Measurements from ENCODE around the gene MUC20. TPM values are rescaled to one million over a fixed set of nuclear protein-coding genes. Genes with fewer than 3 reads are reported as not detected.
"Not testable (repeated sequence)": the region's sequence is repeated elsewhere in the genome, so short reads cannot be mapped to it uniquely, and the experiment has no call there.

MUC20 gene
- 1 to 10 TPM; 2.4 to 3.5 TPM for total RNA-seq

GRCh38 chr3:195720831-195721506, at the start of gene MUC20:
Gene MUC20, plus strand, starts transcription at chr3:195720978. Its CDS starts 30 bp downstream, at chr3:195721008.
- H3K9me3 Mint-ChIP-seq; H3K27me3 Mint-ChIP-seq; H3K36me3 Mint-ChIP-seq; DNase-seq (ENCODE audit: low spot score); H3K27ac Mint-ChIP-seq; H3K4me3 Mint-ChIP-seq; H3K4me1 Mint-ChIP-seq (ENCODE audit: low read depth in 2 of 2): not testable (repeated sequence)
- peak; percentile 32 to 44 for ATAC-seq

GRCh38 chr3:195671283-195671682, 49.5 kb upstream of the MUC20 start:
- not testable (repeated sequence) for H3K27ac Mint-ChIP-seq; H3K9me3 Mint-ChIP-seq; DNase-seq (ENCODE audit: low spot score); H3K4me3 Mint-ChIP-seq; H3K4me1 Mint-ChIP-seq (ENCODE audit: low read depth in 2 of 2); H3K36me3 Mint-ChIP-seq; H3K27me3 Mint-ChIP-seq
- peak in 1 of 2 donors; percentile 11 for ATAC-seq

- H3K4me3 Mint-ChIP-seq; H3K9me3 Mint-ChIP-seq; H3K27me3 Mint-ChIP-seq; DNase-seq (ENCODE audit: low spot score); H3K27ac Mint-ChIP-seq; H3K4me1 Mint-ChIP-seq (ENCODE audit: low read depth in 2 of 2); ATAC-seq; H3K36me3 Mint-ChIP-seq: not testable (repeated sequence)
These were observed 47.1 kb upstream of the MUC20 start for GRCh38 chr3:195673711-195674110.

GRCh38 chr3:195678391-195679015, 42.3 kb upstream of the MUC20 start:
- H3K4me3 Mint-ChIP-seq; H3K9me3 Mint-ChIP-seq; H3K4me1 Mint-ChIP-seq (ENCODE audit: low read depth in 2 of 2); ATAC-seq; H3K27me3 Mint-ChIP-seq; H3K27ac Mint-ChIP-seq: not testable (repeated sequence)
- H3K36me3 Mint-ChIP-seq, result peaks cover 18% of the 10 kb centered on the region
- peak; percentile 50 for DNase-seq (ENCODE audit: low spot score)

GRCh38 chr3:195680690-195681089, 40.1 kb upstream of the MUC20 start:
- DNase-seq (ENCODE audit: low spot score), result peak; percentile 58
- peaks cover 19% of the 10 kb centered on the region for H3K36me3 Mint-ChIP-seq
- not testable (repeated sequence) for H3K4me3 Mint-ChIP-seq; H3K9me3 Mint-ChIP-seq; H3K27ac Mint-ChIP-seq; H3K27me3 Mint-ChIP-seq; H3K4me1 Mint-ChIP-seq (ENCODE audit: low read depth in 2 of 2)
- ATAC-seq, result peak in 1 of 2 donors; percentile 46

- not testable (repeated sequence) for H3K4me1 Mint-ChIP-seq (ENCODE audit: low read depth in 2 of 2); H3K4me3 Mint-ChIP-seq; H3K27ac Mint-ChIP-seq; ATAC-seq; H3K27me3 Mint-ChIP-seq; DNase-seq (ENCODE audit: low spot score); H3K9me3 Mint-ChIP-seq
- H3K36me3 Mint-ChIP-seq, result peaks cover 22% of the 10 kb centered on the region
These were observed 39.2 kb upstream of the MUC20 start for GRCh38 chr3:195681458-195682103.

- ATAC-seq, H3K4me3 Mint-ChIP-seq: not testable (repeated sequence)
- peaks cover 24% of the 10 kb centered on the region for H3K36me3 Mint-ChIP-seq
These were observed 38.6 kb upstream of the MUC20 start for GRCh38 chr3:195682104-195682742.

GRCh38 chr3:195683722-195684526, 36.9 kb upstream of the MUC20 start:
- ATAC-seq, result peak; percentile 37 to 56
- DNase-seq (ENCODE audit: low spot score), result peak; percentile 56
- H3K4me3 Mint-ChIP-seq, H3K27me3 Mint-ChIP-seq, H3K9me3 Mint-ChIP-seq: not testable (repeated sequence)
- peak overlapping the region in 1 of 2 donors; percentile 7 for H3K27ac Mint-ChIP-seq
- peaks cover 29% of the 10 kb centered on the region for H3K36me3 Mint-ChIP-seq
- H3K4me1 Mint-ChIP-seq (ENCODE audit: low read depth in 2 of 2), result peaks cover 7 to 11% of the 10 kb centered on the region in 2 donors

More at GRCh38 chr3:195682104-195682742, 38.6 kb upstream of the MUC20 start:
- not testable (repeated sequence) for H3K9me3 Mint-ChIP-seq; H3K27ac Mint-ChIP-seq; H3K27me3 Mint-ChIP-seq; H3K4me1 Mint-ChIP-seq (ENCODE audit: low read depth in 2 of 2)
- DNase-seq (ENCODE audit: low spot score), result peak; percentile 20

GRCh38 chr3:195684527-195685257, 36.1 kb upstream of the MUC20 start:
- H3K4me3 Mint-ChIP-seq, ATAC-seq, H3K9me3 Mint-ChIP-seq, H3K27me3 Mint-ChIP-seq: not testable (repeated sequence)
- Mint-ChIP-seq H3K36me3 (peaks cover 33% of the 10 kb centered on the region), H3K27ac (peak overlapping the region in 1 of 2 donors; percentile 7), H3K4me1 (ENCODE audit: low read depth in 2 of 2) (peaks cover 7 to 11% of the 10 kb centered on the region in 2 donors)
- DNase-seq (ENCODE audit: low spot score), result peak; percentile 15

- not testable (repeated sequence) for H3K9me3 Mint-ChIP-seq, ATAC-seq, H3K27ac Mint-ChIP-seq, H3K4me3 Mint-ChIP-seq, H3K27me3 Mint-ChIP-seq
- peaks cover 12 to 14% of the 10 kb centered on the region in 2 donors for H3K4me1 Mint-ChIP-seq (ENCODE audit: low read depth in 2 of 2)
- peaks cover 31% of the 10 kb centered on the region for H3K36me3 Mint-ChIP-seq
- peak; percentile 25 for DNase-seq (ENCODE audit: low spot score)
These were observed 34.1 kb upstream of the MUC20 start for GRCh38 chr3:195686537-195687208.

- not testable (repeated sequence) for H3K27me3 Mint-ChIP-seq, ATAC-seq, H3K9me3 Mint-ChIP-seq, H3K27ac Mint-ChIP-seq, H3K4me3 Mint-ChIP-seq
- H3K36me3 Mint-ChIP-seq, result peaks cover 38% of the 10 kb centered on the region
- peak; percentile 55 for DNase-seq (ENCODE audit: low spot score)
- peaks cover 18 to 20% of the 10 kb centered on the region in 2 donors for H3K4me1 Mint-ChIP-seq (ENCODE audit: low read depth in 2 of 2)
These were observed 33.5 kb upstream of the MUC20 start for GRCh38 chr3:195687209-195687760.

GRCh38 chr3:195688471-195689183, 32.2 kb upstream of the MUC20 start:
- H3K27ac Mint-ChIP-seq, H3K9me3 Mint-ChIP-seq: not testable (repeated sequence)

More at GRCh38 chr3:195688471-195689183, 32.2 kb upstream of the MUC20 start:
- H3K36me3 Mint-ChIP-seq, result peaks cover 41% of the 10 kb centered on the region
- H3K27me3 Mint-ChIP-seq; ATAC-seq; DNase-seq (ENCODE audit: low spot score); H3K4me3 Mint-ChIP-seq: not testable (repeated sequence)
- H3K4me1 Mint-ChIP-seq (ENCODE audit: low read depth in 2 of 2), result peaks cover 20 to 28% of the 10 kb centered on the region in 2 donors

All from natural killer cell treated with Interleukin-12 subunit alpha and Interleukin-12 subunit beta and Interleukin-15 and Interleukin-18, amount 100 ng/mL, for 72 hours (primary cell).